GM18498 (cell line): ENCODE data around the gene AOPEP.

Experiments used
- ATAC-seq: cut with Tn5 transposase; IDR thresholded peaks from one replicate; pipeline ENCODE4 v1.9.1; 2021; ENCODE audit warnings: mild to moderate bottlenecking, moderate library complexity; ENCODE audit not compliant: unreplicated experiment

Gene AOPEP

DNA sequence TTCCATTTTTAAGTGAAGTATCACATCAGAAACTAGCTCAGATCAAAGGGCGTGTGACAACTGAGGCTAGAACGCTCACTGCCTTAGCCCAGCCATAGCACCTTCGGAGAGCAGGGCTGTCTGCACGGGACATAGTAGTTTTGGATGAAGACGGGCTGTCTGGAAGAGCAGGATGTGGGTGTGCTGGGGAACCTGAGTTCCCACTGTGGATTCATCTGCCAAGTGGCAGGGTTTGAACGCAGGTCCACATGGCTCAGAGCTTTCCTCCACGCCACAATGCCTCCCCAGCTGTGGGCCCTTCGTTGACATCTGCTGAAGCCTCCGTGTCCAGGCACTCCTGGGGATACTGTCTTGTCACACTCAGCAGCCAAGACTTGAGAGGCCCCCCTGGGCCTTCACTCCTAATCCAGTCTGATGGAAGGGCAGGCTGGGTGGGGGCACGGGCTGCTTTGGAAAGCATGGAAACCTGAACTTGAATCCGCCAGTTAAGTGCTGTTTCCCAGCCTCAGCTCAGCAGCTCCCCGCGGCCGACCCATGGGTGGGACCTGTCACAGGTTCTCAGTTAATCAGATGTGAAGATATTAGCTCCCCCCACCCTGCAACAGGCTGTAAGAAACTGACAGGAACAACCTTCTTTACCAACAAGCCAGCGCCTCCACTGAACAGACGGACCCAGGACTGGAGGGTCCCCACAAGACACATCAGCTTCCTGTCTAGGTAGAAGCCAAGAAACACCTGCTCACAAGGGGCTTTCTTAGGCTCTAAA, 362.9 kb downstream of the AOPEP start:
- ATAC-seq = no peak

- no peak for ATAC-seq
Observed at GRCh38 chr9:95090023-95090791, 363.7 kb downstream of the AOPEP start.

DNA sequence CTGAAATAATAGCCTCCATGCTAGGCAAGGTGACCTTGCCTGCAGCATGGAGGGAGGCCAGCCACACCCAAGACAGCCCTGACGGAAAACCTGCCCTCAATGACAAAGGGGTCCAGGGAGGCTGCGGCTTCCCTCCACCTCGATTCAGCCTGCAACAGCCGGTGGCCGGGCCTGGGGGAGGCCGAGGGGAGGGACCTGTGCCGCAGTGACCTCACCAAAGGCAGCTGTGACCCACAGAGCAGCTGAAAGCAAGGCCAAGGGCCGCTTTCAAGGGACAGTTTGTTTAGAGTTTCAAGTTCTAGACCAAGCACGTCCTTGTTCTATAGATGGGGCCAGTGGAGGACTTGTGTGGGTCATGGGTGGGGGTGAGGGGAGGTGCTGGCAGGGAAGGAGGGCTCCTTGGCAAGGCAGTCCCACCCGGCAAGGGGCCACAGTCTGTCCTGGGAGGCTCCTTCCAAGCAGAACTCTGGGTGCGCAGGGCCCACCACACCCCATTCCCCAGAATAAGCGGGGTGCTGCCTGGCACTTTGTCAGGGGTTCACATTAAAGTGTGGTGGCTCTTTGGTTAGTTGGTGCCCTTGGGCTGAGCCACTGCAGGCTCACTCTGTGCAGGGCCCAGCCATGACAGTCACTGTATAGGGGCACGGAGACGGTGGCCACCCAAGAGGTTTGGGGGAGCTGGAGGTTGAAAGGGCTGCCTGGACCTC, 364.5 kb downstream of the AOPEP start:
- ATAC-seq = no peak

- ATAC-seq = no peak
Observed at GRCh38 chr9:95091601-95092261, 365.2 kb downstream of the AOPEP start.

GRCh38 chr9:95092262-95093072, 366.0 kb downstream of the AOPEP start:
- no peak for ATAC-seq

DNA sequence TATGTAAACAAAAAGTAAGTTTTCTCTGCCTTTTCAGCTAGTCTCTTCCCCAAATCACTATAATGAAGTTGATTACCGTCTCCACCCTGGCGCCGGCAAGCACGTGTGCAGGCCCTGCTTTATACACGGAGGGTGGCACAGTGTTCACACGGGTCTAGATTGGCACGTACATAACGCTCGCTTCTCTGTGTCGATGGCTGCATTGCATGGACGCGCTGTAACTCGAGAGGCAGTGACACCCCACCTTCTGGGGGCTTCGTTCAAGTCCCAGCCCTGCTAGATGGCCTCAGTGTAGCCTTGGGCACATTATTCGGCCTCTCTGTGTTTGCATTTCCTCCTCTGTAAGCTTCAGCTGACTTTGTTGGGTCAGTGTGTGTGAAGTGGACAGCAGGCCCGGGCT, 367.1 kb downstream of the AOPEP start:
- ATAC-seq = no peak

DNA sequence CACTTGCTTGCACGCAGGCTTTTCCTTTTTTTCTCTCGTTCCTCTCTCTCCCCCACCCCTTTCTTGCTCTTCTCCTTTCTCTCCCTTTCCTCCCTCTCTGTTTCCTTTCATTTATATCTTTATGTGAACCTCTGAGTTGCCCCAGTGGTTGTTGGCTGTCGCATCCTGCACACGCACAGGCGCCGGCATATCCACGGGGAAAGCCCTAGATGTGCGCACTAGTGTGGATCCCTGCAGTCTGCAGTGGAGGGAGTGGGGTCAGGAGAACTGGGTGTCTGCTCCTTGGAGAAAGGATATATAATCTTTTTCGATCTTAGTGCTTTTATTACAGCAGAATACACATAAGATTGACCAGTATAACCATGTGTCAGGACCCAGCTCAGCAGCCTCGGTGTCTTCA, 367.5 kb downstream of the AOPEP start:
- ATAC-seq = no peak

DNA sequence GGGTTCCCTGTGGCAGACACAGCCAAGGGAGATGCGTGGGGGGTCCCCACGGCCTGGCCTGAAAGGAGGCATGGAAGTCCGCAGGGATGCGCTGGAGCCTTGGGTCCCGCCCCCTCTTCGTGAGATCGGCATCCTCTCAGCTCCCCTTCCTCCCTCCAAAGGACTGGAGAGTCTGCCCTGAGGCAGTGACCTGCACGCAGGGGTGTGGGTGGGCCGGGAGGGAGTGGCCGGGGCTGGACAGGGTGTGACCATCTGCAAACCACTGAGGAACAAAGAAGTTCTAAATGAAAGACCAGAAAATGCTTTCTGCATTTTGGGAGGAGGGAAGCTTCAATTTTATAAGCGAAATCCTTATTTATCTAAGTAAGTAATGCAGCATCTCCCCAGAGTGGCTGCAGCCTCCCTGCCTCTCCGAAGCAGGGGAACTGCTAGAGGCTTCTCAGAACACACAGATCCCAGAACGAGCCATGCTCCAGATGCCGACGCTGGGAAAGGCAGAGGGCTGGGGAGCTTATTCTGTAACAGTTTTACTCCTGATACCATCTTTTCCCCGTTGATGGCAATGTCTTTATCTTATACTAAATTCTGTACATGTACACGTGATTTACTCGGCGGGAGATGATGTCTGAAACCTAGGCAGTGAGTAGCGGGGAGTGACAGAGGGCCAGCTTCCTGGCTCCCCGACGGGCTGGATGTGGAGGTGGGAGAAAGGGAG, 369.3 kb downstream of the AOPEP start:
- no peak for ATAC-seq

- no peak for ATAC-seq
Observed at GRCh38 chr9:95096381-95096780, 369.9 kb downstream of the AOPEP start.

- ATAC-seq = no peak
Observed at GRCh38 chr9:95096807-95097206, 370.3 kb downstream of the AOPEP start.

- no peak for ATAC-seq
Observed at GRCh38 chr9:95097279-95097678, 370.8 kb downstream of the AOPEP start.

DNA sequence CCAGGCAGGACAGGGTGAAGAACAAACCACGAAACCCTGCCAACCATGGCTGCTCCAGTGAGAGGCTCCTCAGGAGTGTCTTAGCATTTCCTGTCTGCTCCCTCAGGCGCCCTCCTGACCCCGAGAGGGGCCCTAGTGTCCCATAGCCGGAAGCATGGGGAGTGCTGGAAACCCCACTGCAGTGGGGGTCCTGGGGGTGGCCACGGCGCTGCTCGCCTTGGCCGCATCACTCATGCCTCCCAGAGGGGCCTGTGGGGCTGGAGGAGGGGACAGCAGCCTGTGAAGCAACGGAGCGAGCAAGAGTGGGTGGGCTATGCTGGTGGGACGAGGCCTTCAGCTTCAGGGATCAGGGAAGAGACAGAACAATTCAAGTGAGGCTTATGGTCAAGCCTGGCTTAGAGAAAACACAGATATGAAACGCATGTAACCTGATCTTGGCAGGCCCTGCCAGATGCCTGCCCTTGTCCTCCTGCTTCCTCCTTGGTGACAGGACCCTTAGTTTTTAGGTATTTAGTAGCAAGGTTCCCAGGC, 372.0 kb downstream of the AOPEP start:
- ATAC-seq = no peak

DNA sequence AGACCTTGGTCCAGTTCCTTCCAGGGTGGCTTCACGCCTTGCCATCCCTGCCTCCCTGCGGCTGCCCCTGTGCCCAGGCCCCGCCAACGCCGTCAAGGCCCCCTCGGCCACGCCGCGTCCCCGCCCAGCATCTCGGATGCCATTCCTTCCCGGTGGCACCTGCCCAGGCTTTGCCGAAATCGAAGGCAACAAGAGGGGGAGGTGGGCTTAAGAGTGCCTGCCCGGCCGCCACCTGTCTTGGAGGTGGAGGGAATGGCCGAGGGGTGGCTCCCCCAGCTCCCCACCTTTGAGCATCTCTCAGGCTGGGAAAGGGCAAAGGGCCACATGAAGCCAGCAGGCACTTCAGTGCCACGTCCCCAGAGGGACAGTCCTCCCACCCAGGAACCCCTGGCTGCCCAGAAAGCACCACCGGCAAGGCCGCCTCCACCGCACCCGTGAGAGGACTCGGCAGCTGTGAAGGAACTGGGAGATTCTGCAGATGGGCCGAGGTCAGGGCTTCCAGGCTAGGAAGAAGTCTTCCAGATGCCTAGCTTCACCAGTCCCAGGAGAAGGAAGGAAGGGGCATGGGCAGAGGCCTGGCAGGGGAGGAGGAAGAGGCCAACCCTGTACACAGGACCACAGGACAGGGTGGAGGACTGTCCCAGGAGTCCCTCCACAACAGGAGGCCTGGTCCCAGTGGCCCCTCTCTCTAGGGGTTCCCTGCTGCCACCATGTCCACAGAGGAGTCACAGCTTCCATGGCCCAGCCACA, 373.0 kb downstream of the AOPEP start:
- no peak for ATAC-seq

DNA sequence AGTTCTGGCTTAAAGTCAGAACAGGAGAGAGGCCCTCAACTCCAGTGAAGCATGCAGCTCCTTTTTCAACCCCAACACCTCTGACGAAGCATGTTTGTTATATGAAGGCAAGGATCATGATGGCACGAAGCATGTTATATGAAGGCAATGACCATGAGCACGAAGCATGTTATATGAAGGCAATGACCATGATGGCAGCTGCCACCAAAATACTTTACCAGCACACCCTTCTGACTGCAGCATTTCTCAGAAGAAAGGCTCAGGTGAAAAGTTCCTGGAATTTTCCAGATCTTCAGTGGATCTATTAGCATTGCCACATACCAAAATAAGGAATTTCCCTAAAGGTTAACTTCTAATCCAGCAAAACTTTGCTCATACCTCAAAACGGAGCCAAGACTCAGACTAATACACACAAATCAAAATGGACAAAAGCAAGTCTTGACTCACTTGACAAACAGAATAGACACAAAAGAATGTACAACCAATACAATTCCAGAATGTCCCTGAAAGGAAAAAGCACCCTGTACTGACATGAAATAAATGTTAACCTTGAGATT, 373.6 kb downstream of the AOPEP start:
- no peak for ATAC-seq

DNA sequence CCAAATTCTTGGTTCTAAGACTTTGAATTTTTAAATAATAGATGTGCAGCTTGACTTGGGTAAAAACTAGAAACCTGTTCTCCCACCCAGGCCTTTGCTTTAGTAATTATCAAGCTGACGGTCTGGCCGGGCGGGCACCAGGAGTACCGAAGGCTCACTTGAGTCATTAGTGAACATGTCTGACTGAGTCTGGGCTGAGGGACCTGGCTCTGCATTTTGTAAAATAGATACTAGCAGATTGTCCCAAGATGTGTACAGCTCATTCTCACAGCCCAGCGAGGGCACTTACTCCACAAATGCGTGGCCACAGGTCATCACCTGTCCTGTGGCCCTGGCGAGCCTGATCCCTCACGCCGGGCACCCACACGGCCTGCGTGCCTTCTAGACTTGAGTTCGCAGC, 374.8 kb downstream of the AOPEP start:
- ATAC-seq = no peak

GRCh38 chr9:95102001-95102433, 375.5 kb downstream of the AOPEP start:
- ATAC-seq = no peak

DNA sequence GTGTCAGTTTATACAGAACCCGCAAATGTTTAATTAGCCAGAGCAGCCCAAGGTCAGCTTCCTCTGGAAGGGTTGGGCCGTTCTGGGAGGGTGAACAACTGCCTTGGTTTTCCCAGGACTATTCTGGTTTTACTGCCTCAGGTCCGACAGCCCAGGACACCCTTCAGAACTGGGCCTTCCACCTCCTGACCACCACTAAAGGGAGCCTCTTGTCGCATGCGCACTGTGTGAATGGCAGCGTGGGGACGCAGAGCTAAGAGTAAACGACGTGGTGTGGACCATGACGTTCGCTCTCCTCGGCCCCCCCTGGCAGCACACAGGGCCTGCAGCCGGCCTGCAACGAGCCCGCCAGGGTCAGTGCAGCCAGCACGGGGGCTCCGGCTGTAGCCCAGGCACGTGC, 376.1 kb downstream of the AOPEP start:
- no peak for ATAC-seq

- no peak for ATAC-seq
Observed at GRCh38 chr9:95103281-95103771, 376.8 kb downstream of the AOPEP start.
